ENCODE data around the gene SMIM43. TPM values are rescaled to one million over a fixed set of nuclear protein-coding genes. Genes with fewer than 3 reads are reported as not detected.

SMIM43 gene
- polyA plus RNA-seq, 3 donors from 2014 or later: not detected

- peaks cover 6 to 23% (median 20%) of the 10 kb centered on the region in 3 donors for H3K27me3 Mint-ChIP-seq (ENCODE audit: low read depth in 3 of 3)
- peaks cover 0 to 2% (median 0%) of the 10 kb centered on the region in 6 donors for H3K9me3 Mint-ChIP-seq
- no peaks in the 10 kb centered on the region for H3K36me3 Mint-ChIP-seq
- no peak overlapping the region for H3K4me3 Mint-ChIP-seq
- H3K27ac Mint-ChIP-seq: no peak overlapping the region
- no peak for DNase-seq
- H3K4me1 Mint-ChIP-seq: no peaks in the 10 kb centered on the region
Observed at GRCh38 chr4:121790976-121791375, 26.0 kb upstream of the SMIM43 start.

GRCh38 chr4:121789960-121790829 is 25.2 kb upstream of the SMIM43 start:
- DNase-seq: no peak

GRCh38 chr4:121789455-121789854 is 24.5 kb upstream of the SMIM43 start:
- Mint-ChIP-seq H3K9me3 (peaks cover 0 to 7% (median 1%) of the 10 kb centered on the region in 6 donors), H3K4me3 (no peak overlapping the region), H3K27ac (peak overlapping the region in 1 of 6 donors; percentile 1), H3K4me1 (no peaks in the 10 kb centered on the region), H3K36me3 (no peaks in the 10 kb centered on the region), H3K27me3 (ENCODE audit: low read depth in 3 of 3) (peaks cover 5 to 23% (median 18%) of the 10 kb centered on the region in 3 donors)
- no peak for DNase-seq

More at GRCh38 chr4:121789960-121790829, 25.2 kb upstream of the SMIM43 start:
- peaks cover 0 to 2% (median 0%) of the 10 kb centered on the region in 6 donors for H3K9me3 Mint-ChIP-seq
- H3K27ac Mint-ChIP-seq: no peak overlapping the region
- no peaks in the 10 kb centered on the region for H3K36me3 Mint-ChIP-seq
- H3K4me1 Mint-ChIP-seq: no peaks in the 10 kb centered on the region
- H3K4me3 Mint-ChIP-seq: no peak overlapping the region
- H3K27me3 Mint-ChIP-seq (ENCODE audit: low read depth in 3 of 3): peaks cover 6 to 23% (median 20%) of the 10 kb centered on the region in 3 donors

- Mint-ChIP-seq H3K27ac (no peak overlapping the region), H3K27me3 (ENCODE audit: low read depth in 3 of 3) (peaks cover 7 to 21% (median 15%) of the 10 kb centered on the region in 3 donors), H3K9me3 (peaks cover 0 to 13% (median 1%) of the 10 kb centered on the region in 6 donors), H3K4me1 (no peaks in the 10 kb centered on the region), H3K4me3 (no peak overlapping the region), H3K36me3 (no peaks in the 10 kb centered on the region)
- DNase-seq: no peak
Observed at GRCh38 chr4:121788896-121789295, 23.9 kb upstream of the SMIM43 start.

GRCh38 chr4:121786221-121786620 is 21.3 kb upstream of the SMIM43 start:
- DNase-seq: no peak
- H3K27me3 Mint-ChIP-seq (ENCODE audit: low read depth in 3 of 3): peaks cover 11 to 26% (median 16%) of the 10 kb centered on the region in 3 donors
- H3K27ac Mint-ChIP-seq: no peak overlapping the region
- H3K9me3 Mint-ChIP-seq: peaks cover 0 to 16% (median 1%) of the 10 kb centered on the region in 6 donors
- no peaks in the 10 kb centered on the region for H3K4me1 Mint-ChIP-seq
- H3K36me3 Mint-ChIP-seq: no peaks in the 10 kb centered on the region
- H3K4me3 Mint-ChIP-seq: no peak overlapping the region

GRCh38 chr4:121785479-121785878 is 20.5 kb upstream of the SMIM43 start:
- Mint-ChIP-seq H3K27me3 (ENCODE audit: low read depth in 3 of 3) (peaks cover 11 to 26% (median 20%) of the 10 kb centered on the region in 3 donors), H3K27ac (no peak overlapping the region), H3K4me1 (no peaks in the 10 kb centered on the region), H3K36me3 (no peaks in the 10 kb centered on the region), H3K4me3 (no peak overlapping the region), H3K9me3 (peaks cover 0 to 16% (median 0%) of the 10 kb centered on the region in 6 donors)
- no peak for DNase-seq

- Mint-ChIP-seq H3K4me3 (no peak overlapping the region), H3K9me3 (peaks cover 0 to 16% (median 0%) of the 10 kb centered on the region in 6 donors), H3K27me3 (ENCODE audit: low read depth in 3 of 3) (peaks cover 10 to 23% (median 22%) of the 10 kb centered on the region in 3 donors)
Observed at GRCh38 chr4:121784975-121785374, 20.0 kb upstream of the SMIM43 start.

GRCh38 chr4:121784401-121784800 is 19.4 kb upstream of the SMIM43 start:
- Mint-ChIP-seq H3K4me1 (no peaks in the 10 kb centered on the region), H3K4me3 (no peak overlapping the region), H3K36me3 (no peaks in the 10 kb centered on the region), H3K27ac (no peak overlapping the region), H3K9me3 (peaks cover 0 to 16% (median 0%) of the 10 kb centered on the region in 6 donors), H3K27me3 (ENCODE audit: low read depth in 3 of 3) (peaks cover 10 to 23% (median 21%) of the 10 kb centered on the region in 3 donors)
- no peak for DNase-seq

More at GRCh38 chr4:121784975-121785374, 20.0 kb upstream of the SMIM43 start:
- no peak overlapping the region for H3K27ac Mint-ChIP-seq
- H3K36me3 Mint-ChIP-seq: no peaks in the 10 kb centered on the region
- DNase-seq: no peak
- no peaks in the 10 kb centered on the region for H3K4me1 Mint-ChIP-seq

- Mint-ChIP-seq H3K4me3 (no peak overlapping the region), H3K27me3 (ENCODE audit: low read depth in 3 of 3) (peaks cover 10 to 17% (median 17%) of the 10 kb centered on the region in 3 donors), H3K36me3 (no peaks in the 10 kb centered on the region), H3K27ac (no peak overlapping the region), H3K4me1 (no peaks in the 10 kb centered on the region), H3K9me3 (peaks cover 0 to 16% (median 0%) of the 10 kb centered on the region in 6 donors)
- DNase-seq: no peak
Observed at GRCh38 chr4:121783210-121783609, 18.2 kb upstream of the SMIM43 start.

- DNase-seq: no peak
- peaks cover 0 to 6% (median 0%) of the 10 kb centered on the region in 6 donors for H3K9me3 Mint-ChIP-seq
- H3K4me1 Mint-ChIP-seq: no peaks in the 10 kb centered on the region
- peaks cover 6 to 14% (median 8%) of the 10 kb centered on the region in 3 donors for H3K27me3 Mint-ChIP-seq (ENCODE audit: low read depth in 3 of 3)
- H3K27ac Mint-ChIP-seq: no peak overlapping the region
- no peaks in the 10 kb centered on the region for H3K36me3 Mint-ChIP-seq
- H3K4me3 Mint-ChIP-seq: no peak overlapping the region
Observed at GRCh38 chr4:121778991-121779628, 14.1 kb upstream of the SMIM43 start.

- H3K4me3 Mint-ChIP-seq: no peak overlapping the region
- no peaks in the 10 kb centered on the region for H3K9me3 Mint-ChIP-seq
- H3K27me3 Mint-ChIP-seq (ENCODE audit: low read depth in 3 of 3): peaks cover 4 to 14% (median 7%) of the 10 kb centered on the region in 3 donors
- no peaks in the 10 kb centered on the region for H3K36me3 Mint-ChIP-seq
- no peak for DNase-seq
- no peaks in the 10 kb centered on the region for H3K4me1 Mint-ChIP-seq
- no peak overlapping the region for H3K27ac Mint-ChIP-seq
Observed at GRCh38 chr4:121777625-121778024, 12.7 kb upstream of the SMIM43 start.

- Mint-ChIP-seq H3K36me3 (no peaks in the 10 kb centered on the region), H3K4me1 (no peaks in the 10 kb centered on the region), H3K27me3 (ENCODE audit: low read depth in 3 of 3) (peaks cover 4 to 14% (median 7%) of the 10 kb centered on the region in 3 donors), H3K27ac (no peak overlapping the region), H3K9me3 (no peaks in the 10 kb centered on the region), H3K4me3 (no peak overlapping the region)
- no peak for DNase-seq
Observed at GRCh38 chr4:121776610-121777401, 11.8 kb upstream of the SMIM43 start.

GRCh38 chr4:121773883-121774282 is 8.9 kb upstream of the SMIM43 start:
- no peak overlapping the region for H3K4me3 Mint-ChIP-seq
- no peaks in the 10 kb centered on the region for H3K36me3 Mint-ChIP-seq
- H3K4me1 Mint-ChIP-seq: no peaks in the 10 kb centered on the region
- H3K9me3 Mint-ChIP-seq: no peaks in the 10 kb centered on the region
- peaks cover 5 to 11% (median 5%) of the 10 kb centered on the region in 3 donors for H3K27me3 Mint-ChIP-seq (ENCODE audit: low read depth in 3 of 3)
- H3K27ac Mint-ChIP-seq: no peak overlapping the region
- DNase-seq: no peak
